ENCODE measurements around the gene ACOT8.

GRCh38 chr20:45878076-45878761, 21.0 kb upstream of the ACOT8 start:
- TF ChIP-seq CTCF (IDR thresholded peaks at IDR 0.05 in 8 of 11, conservative IDR thresholded peaks at IDR 0.05 in 3 of 11) (no peak), POLR2A (IDR thresholded peaks at IDR 0.05) (no peak), POLR2AphosphoS5 (IDR thresholded peaks at IDR 0.05) (no peak)

All from spleen (tissue), 7 donors.